GM18517 (cell line): ENCODE data around the gene VARS1.
"Not testable (repeated sequence)": the region's sequence is repeated elsewhere in the genome, so short reads cannot be mapped to it uniquely, and the experiment has no call there.

Experiments
- ATAC-seq: cut with Tn5 transposase; IDR thresholded peaks from one replicate; pipeline ENCODE4 v1.9.1; 2021; ENCODE audit warnings: mild to moderate bottlenecking, moderate library complexity; ENCODE audit not compliant: unreplicated experiment

VARS1 gene

DNA sequence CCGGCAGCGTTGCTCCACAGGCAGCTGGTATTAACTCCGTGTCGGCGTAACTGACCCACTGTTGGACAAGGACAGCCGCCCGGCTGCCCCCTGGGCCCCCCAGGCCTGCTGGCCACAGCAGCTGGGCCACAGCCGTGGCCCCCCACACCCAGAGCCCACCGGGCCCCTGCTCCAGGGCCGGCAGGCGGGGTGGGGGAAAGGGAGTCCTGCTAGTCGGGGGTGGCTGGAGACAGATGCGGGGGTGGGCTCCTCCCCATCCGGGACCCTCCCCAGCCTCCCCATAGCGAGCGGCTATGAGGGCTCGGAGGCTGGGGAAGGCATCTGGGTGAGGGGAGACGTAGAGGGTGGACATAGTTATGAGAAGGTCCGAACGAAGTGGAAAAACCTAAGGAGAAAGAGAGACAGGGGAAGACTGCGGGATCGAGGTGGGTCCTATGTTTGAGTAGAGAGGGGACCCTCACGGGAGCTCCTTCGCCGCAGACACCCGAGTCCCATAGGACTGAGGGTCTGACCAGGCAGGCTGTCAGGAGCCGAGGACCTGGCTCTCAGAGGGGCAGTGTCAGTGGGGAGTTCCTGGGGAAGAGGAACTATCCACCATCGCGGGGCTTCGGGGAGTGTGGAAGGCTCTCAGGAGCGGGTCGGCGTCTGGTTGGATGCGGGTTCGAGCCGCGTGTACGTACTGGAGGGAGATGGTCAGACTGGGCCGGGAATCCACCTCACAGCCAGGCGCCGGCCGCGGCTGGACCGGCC, 511 bp downstream of the VARS1 start:
- no peak for ATAC-seq

GRCh38 chr6:31794294-31794865, 1.2 kb downstream of the VARS1 start:
- no peak for ATAC-seq

- ATAC-seq, result not testable (repeated sequence)
Measured at GRCh38 chr6:31793927-31794245, 1.7 kb downstream of the VARS1 start.

GRCh38 chr6:31792761-31793171, 2.8 kb downstream of the VARS1 start:
- no peak for ATAC-seq

- ATAC-seq, result no peak
Measured at GRCh38 chr6:31792090-31792374, 3.5 kb downstream of the VARS1 start.

DNA sequence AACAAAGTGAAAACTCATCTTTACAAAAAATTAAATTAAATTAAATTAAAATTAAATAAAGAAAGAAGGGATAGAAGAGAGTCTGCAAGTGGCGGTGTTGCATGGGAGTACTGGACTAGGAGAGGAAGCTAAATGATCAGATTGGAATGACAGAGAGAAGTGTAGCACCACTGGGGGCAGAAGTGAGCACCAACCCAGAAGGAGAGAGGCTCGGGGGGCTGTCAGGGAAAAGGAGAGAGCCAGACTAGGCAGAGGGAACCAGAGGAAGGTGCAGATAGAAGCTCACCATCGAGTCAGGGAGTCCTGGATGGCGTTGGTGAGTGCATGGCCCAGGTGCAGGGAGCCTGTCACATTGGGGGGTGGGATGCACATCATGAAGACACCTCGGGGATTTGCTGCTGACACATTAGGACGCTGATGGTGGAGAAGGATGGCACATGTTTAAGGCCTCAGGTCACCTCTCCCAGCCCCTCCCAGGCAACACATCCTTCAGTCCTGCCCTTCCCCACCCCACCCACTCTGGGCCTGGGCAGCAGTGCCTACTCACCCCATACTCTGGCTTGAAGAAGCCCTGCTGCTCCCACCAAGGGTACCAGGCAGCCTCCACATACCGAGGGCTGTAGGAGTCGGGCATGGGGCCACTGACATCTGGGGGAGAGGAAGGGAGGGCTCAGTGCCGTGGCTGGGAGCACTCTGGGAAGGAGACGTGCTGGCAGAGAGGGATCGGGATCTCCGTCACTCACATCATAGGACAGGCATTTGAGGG, 4.0 kb downstream of the VARS1 start:
- no peak for ATAC-seq

DNA sequence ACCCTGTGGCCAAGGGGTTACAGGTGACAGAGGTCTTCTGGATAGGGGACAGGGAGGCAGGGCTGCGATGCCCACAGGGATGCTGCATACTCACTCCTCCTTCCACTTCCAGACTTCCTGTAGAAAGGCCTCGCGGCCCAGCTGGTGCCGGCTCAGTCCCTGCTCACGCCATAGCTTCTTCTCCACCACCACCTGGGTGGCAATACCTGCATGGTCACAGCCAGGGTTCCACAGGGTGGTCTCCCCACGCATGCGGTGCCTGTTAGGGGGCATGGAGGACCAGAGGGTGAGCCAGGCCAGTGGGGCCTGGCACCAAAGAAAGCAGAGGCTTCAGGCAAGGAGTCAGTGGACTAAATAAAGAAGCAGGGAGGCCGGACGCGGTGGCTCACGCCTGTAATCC, 10.1 kb downstream of the VARS1 start:
- no peak for ATAC-seq

DNA sequence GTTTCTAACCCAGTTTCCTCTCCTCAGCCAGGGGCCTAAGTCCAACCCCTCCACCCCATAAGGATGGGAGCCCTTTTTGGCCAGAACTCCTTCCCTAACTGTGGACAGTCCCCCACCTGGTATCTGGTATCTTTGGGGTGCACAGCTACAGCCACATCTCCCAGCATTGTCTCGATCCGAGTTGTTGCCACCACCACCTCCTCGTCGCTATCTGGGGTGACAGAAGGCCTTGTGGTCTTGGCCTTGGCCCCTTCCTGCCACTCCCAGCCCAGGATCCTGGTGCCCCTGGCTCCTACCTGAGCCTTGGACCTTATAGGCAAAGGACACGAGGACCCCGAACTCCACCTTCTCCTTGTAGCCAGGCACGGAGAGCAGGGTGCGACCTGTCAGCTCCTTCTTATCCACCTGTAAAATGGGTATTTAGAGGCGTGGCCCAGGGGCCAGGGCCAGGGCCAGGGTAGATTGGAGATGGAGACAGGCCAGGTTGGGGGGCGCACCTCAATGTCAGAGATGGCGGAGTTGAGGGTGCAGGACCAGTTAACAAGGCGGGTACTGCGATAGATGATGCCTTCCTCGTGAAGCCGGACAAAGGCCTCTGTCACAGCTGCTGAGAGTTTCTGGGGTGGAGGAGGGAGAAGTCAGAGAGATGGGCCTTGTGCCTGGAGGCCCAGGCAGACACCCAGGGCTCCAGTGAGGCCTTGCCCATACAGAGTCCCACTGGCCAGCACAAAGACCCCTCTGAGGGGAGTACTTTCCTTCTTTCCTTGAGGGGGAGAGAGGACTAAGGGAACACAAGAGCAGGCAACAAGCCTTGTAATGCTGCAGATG, 11.2 kb downstream of the VARS1 start:
- ATAC-seq, result no peak

GRCh38 chr6:31782126-31782855, 13.3 kb downstream of the VARS1 start:
- no peak for ATAC-seq

GRCh38 chr6:31781244-31782125, 14.1 kb downstream of the VARS1 start:
- no peak for ATAC-seq

DNA sequence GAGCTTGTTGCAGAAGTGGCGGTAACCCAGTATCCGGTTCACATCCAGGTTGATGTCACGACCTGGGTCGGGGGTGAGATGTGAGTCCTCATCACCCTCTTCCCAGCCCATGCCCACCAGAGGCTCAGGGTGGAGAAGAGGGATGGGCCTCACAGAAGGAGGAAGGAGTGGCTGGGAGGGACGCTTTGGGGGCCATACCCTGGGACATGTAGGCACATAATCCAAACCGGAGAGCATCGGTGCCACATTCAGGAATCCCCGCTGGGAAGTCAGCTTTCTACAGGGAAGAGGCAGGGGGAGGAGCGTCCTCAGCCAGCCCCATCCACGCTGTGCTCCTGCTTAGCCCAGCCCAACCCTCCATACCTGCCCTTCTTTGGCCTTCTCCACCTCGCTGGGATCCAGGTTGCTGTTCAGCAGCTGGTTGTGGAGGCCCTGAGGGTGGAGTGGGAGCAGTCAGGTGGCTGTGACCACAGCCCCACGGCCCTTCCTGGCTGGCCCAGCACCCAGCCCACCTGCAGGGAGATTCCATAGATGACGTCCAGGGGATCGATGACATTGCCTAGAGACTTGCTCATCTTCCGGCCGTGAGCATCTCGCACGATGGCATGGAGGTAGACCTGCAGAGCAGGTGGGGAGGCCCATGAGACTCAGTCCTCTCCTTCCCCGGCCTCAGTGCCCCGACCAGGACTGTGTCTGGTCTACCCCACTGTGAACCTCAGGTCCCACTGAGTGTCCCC, 14.9 kb downstream of the VARS1 start:
- ATAC-seq, result no peak

DNA sequence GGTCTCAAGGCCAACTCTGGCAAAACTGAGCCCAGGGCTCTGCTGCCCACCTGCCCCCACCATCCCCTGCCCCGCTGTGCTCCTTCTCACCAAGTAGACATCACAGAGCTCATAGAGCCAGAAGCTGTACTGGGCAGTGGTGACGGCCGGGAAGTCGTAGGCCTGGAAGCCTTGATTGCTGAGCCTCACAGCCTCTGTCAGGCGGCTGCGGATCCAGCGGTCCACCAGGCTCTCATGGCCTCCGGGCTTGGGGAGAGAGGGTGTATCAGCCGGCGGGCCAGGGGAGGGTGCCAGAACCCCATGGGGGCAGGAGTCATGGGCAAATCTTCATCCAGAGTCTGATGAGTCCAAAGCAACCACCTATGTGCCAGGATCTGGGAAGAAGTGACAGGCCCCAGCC, 15.6 kb downstream of the VARS1 start:
- no peak for ATAC-seq

- ATAC-seq, result no peak
Measured at GRCh38 chr6:31778999-31779885, 16.3 kb downstream of the VARS1 start.

- no peak for ATAC-seq
Measured at GRCh38 chr6:31778193-31778592, 17.4 kb downstream of the VARS1 start.

DNA sequence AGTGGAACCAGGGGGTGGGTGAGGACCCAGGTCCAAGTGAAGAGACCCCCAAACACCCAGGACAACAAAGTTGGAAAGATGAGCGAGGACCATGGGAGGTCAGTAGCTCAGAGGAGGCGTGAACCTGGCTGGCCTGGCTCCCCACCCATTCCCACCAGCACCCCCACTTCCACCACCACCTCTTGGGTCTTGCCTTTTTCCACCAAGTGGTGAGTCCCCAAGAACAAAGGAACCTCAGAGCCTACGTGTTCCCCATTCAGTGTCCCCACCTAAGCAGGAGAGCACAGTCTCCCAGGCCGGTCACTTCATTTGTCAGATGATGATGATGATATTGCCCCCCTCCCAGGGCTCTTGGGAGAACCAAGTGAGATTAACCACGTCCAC, 17.9 kb downstream of the VARS1 start:
- ATAC-seq, result no peak

- peak; percentile 67 for ATAC-seq
Measured at GRCh38 chr6:31776989-31777666, 18.4 kb downstream of the VARS1 start, which contains the start of gene VWA7. Gene VWA7, minus strand, starts transcription at chr6:31777328. Its CDS starts 549 bp downstream, at chr6:31776779.

- ATAC-seq, result peak; percentile 15
Measured at GRCh38 chr6:31776485-31776988, 19.0 kb downstream of the VARS1 start.
